PC-3 (cell line): Measurements from ENCODE around the gene SWSAP1. TPM values are rescaled to one million over a fixed set of nuclear protein-coding genes. Genes with fewer than 3 reads are reported as not detected.
A peak's percentile ranks its signal among the peaks of the same experiment; 100 is the strongest.
"Not testable (repeated sequence)": the region's sequence is repeated elsewhere in the genome, so short reads cannot be mapped to it uniquely, and the experiment has no call there.

ENCODE experiments used
- ATAC-seq: fragments of 200-7000 bp; cut with Tn5 transposase; 2 replicates; pipeline ENCODE4 v1.9.1; 2020; ENCODE audit warnings: mild to moderate bottlenecking, moderate library complexity
- BruUV-seq: library from RNA; stranded (reverse); fragments of 400-500 nt; replicated peaks from 2 replicates; lab custom pipeline; 2021; lab: Mats Ljungman, UMichigan
- CTCF ChIA-PET: fragments of 300-600 bp; sonication (Branson Sonifier 250); formaldehyde crosslinking; loops from one replicate; lab custom pipeline; 2022; ENCODE audit warnings: antibody characterized with exemption; lab: Charles Lee
- POLR2A ChIA-PET: fragments of 300-600 bp; sonication (Branson Sonifier 250); formaldehyde crosslinking; loops from one replicate; lab custom pipeline; 2022; ENCODE audit warnings: antibody characterized with exemption; ENCODE audit not compliant: unreplicated experiment; lab: Charles Lee
- DNase-seq: peaks from one replicate; pipeline ENCODE4 v3.0.0-alpha.2; 2015
- H2AFZ ChIP-seq: fragments of 300-600 bp; sonication (generic); 2 replicates; pipeline ENCODE4 v1.6.0; 2016; ENCODE audit warnings: antibody characterized with exemption, low read length
- H3F3A ChIP-seq: fragments of 300-600 bp; sonication (generic); one replicate; pipeline ENCODE4 v1.6.0; 2017; ENCODE audit warnings: antibody characterized with exemption, low read length, control low read depth, mild to moderate bottlenecking; ENCODE audit not compliant: unreplicated experiment
- H3K27ac ChIP-seq: fragments of 300-600 bp; sonication (generic); 2 replicates; pipeline ENCODE4 v1.5.1; 2016; ENCODE audit warnings: mild to moderate bottlenecking, low read length
- H3K27me3 ChIP-seq: fragments of 300-600 bp; sonication (generic); 2 replicates; pipeline ENCODE4 v1.6.1; 2016; ENCODE audit warnings: low read length, mixed read lengths
- H3K36me3 ChIP-seq: fragments of 300-600 bp; sonication (generic); 2 replicates; pipeline ENCODE4 v1.6.1; 2016; ENCODE audit warnings: low read depth, mixed run types, low read length, mixed read lengths
- H3K4me1 ChIP-seq: fragments of 300-600 bp; sonication (generic); 2 replicates; pipeline ENCODE4 v1.5.1; 2016; ENCODE audit warnings: low read length; ENCODE audit not compliant: insufficient read depth
- H3K4me2 ChIP-seq: fragments of 300-600 bp; sonication (generic); 2 replicates; pipeline ENCODE4 v1.6.0; 2016; ENCODE audit warnings: low read length
- H3K4me3 ChIP-seq: fragments of 300-600 bp; sonication (generic); 2 replicates; pipeline ENCODE4 v1.5.1; 2016; ENCODE audit warnings: mild to moderate bottlenecking, low read length, mixed read lengths
- H3K79me2 ChIP-seq: fragments of 300-600 bp; sonication (generic); 2 replicates; pipeline ENCODE4 v1.6.1; 2017; ENCODE audit warnings: low read length, mixed read lengths
- H3K9ac ChIP-seq: fragments of 300-600 bp; sonication (generic); 2 replicates; pipeline ENCODE4 v1.6.0; 2016; ENCODE audit warnings: mild to moderate bottlenecking, low read length
- H3K9me2 ChIP-seq: fragments of 300-600 bp; sonication (generic); replicated peaks from 2 replicates; pipeline ENCODE4 v1.6.1; 2016; ENCODE audit warnings: mixed run types, low read length, mixed read lengths
- H3K9me3 ChIP-seq: fragments of 300-600 bp; sonication (generic); 2 replicates; pipeline ENCODE4 v1.6.1; 2016; ENCODE audit warnings: low read length, mixed read lengths
- H4K20me1 ChIP-seq: fragments of 300-600 bp; sonication (generic); 2 replicates; pipeline ENCODE4 v1.6.1; 2016; ENCODE audit warnings: low read length, mixed read lengths
- EZH2 ChIP-seq: fragments of 300-600 bp; sonication (generic); IDR thresholded peaks from one replicate; pipeline ENCODE4 v1.6.1; 2017; ENCODE audit warnings: antibody characterized with exemption, mild to moderate bottlenecking, low read length; ENCODE audit not compliant: unreplicated experiment
- EZH2phosphoT487 ChIP-seq: fragments of 300-600 bp; sonication (generic); IDR thresholded peaks from 2 replicates; pipeline ENCODE4 v1.6.1; 2018; ENCODE audit warnings: mild to moderate bottlenecking, antibody characterized with exemption, low read length, borderline replicate concordance
- intact Hi-C: fragments of 100-400 bp; cut with micrococcal nuclease; formaldehyde crosslinking; loops from 2 replicates; pipeline ENCODE4 v1.9.0; 2023
- total RNA-seq: library from RNA; depleted of rRNA; stranded (reverse); fragments of >200 nt; gene quantifications from 2 replicates; pipeline ENCODE4 v1.2.3, GENCODE V29; 2014
- TF ChIP-seq, protein P1 (sequence below): fragments of 300-600 bp; sonication (generic); conservative IDR thresholded peaks from 2 replicates; pipeline ENCODE4 v1.5.1; 2017; ENCODE audit warnings: antibody characterized with exemption, low read depth, mild to moderate bottlenecking, low read length

The SWSAP1 gene
- total RNA-seq, 1 experiment from 2014 or later: 6.1 TPM

DNA sequence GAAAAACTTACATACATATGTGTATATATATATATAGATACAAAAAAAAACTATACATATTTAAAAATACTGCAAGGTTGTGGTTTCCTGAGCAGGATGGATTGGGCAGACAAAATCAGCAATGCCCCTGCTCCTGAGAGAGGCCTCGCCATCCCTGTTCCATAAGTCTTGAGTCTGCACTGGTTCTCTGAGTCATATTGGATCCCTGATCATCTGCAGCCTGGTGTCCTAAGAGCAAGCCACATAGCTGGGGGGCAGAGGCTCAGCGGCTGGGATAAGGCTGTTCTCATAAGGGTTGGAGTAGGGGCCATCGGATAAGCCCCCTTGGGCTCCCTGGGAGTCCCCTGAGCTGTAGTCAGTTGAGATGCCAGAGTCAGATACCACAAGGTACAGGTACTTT, 3.3 kb downstream of the SWSAP1 start:
- BruUV-seq: no TSS peak
- Histone ChIP-seq H3K9me3 (no peaks in the 10 kb centered on the region), H3K4me3 (peak overlapping the region; percentile 36; the same call in 1 of the 2 replicates), H3K4me1 (peaks cover 64% of the 10 kb centered on the region), H3K27me3 (no peaks in the 10 kb centered on the region), H3K9ac (0 out of 2 replicates have a peak overlapping the region, but pooled peaks have one; percentile 22), H4K20me1 (no peaks in the 10 kb centered on the region), H3K79me2 (peaks cover 32% of the 10 kb centered on the region), H3K4me2 (peak overlapping the region; percentile 76), H2AFZ (no peak overlapping the region), H3K9me2 (no peaks in the 10 kb centered on the region), H3F3A (peaks cover 12% of the 10 kb centered on the region), H3K27ac (peak overlapping the region; percentile 73), H3K36me3 (no peaks in the 10 kb centered on the region)
- ChIA-PET POLR2A (interaction anchor here (0.6 kb wide), 3 partner anchors 9 to 158 kb away, joined by 3 read pairs; partner anchors contain the start of gene PRKCSH), CTCF (interaction anchor here (0.5 to 1.8 kb wide), 7 partner anchors 24 to 104 kb away, joined by 3 to 15 read pairs (median 4); partner anchors contain the start of genes CCDC159, PRKCSH and TMEM205)
- DNase-seq: peak; percentile 33
- intact Hi-C loops: loop anchor here (1.0 to 2.0 kb wide), 2 partner anchors 84 to 105 kb away; no protein-coding TSS in a partner anchor
- ATAC-seq: no peak
- no peak for TF ChIP-seq EZH2
- TF ChIP-seq EZH2phosphoT487: no peak
- TF ChIP-seq, protein P1, sequence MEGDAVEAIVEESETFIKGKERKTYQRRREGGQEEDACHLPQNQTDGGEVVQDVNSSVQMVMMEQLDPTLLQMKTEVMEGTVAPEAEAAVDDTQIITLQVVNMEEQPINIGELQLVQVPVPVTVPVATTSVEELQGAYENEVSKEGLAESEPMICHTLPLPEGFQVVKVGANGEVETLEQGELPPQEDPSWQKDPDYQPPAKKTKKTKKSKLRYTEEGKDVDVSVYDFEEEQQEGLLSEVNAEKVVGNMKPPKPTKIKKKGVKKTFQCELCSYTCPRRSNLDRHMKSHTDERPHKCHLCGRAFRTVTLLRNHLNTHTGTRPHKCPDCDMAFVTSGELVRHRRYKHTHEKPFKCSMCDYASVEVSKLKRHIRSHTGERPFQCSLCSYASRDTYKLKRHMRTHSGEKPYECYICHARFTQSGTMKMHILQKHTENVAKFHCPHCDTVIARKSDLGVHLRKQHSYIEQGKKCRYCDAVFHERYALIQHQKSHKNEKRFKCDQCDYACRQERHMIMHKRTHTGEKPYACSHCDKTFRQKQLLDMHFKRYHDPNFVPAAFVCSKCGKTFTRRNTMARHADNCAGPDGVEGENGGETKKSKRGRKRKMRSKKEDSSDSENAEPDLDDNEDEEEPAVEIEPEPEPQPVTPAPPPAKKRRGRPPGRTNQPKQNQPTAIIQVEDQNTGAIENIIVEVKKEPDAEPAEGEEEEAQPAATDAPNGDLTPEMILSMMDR: no peak

DNA sequence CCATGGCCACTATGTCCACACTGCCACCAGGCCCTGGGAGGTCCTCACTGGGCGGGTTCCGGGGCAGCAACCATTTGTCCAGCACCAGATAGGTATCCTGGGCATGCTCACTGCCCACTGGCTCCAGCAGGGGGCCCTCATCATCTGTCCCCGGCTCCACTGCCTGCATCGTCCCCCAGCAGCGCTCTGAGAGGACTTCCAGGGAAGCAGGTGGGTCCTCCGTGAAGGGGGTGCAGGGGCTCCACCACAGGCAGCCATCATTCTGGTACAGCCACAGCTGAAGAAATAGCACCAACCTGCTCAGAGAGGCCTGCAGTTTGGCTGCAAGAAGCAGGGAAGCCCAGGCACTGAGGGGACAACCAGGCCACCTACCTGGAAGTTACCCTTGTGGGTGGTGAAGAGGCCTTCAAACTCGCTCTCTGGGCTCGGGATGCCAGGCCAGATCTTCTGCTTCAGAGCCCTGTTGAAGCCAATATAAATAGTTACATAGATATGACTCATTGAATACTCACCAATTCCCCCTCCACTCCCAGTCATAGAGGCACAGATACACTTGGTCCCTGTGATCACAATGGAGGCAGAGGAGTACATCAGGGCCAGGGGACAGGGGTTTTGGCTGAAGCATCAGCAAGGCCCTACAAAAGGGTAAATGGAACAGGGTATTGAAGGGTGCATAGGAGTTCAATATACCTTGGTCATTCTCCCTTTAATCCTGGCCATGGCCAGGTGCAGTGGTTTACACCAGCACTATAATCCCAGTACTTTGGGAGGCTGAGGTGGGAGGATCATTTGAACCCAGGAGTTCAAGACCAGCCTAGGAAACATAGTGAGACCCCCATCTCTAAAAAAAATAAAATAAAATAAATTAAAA, 4.1 kb downstream of the SWSAP1 start:
- no peak overlapping the region for H2AFZ ChIP-seq
- ChIA-PET CTCF (no interaction called here), POLR2A (no interaction called here)
- peak overlapping the region; percentile 36 for H3K4me3 ChIP-seq
- peak overlapping the region; percentile 73 for H3K27ac ChIP-seq
- H3K4me1 ChIP-seq: peaks cover 72% of the 10 kb centered on the region
- H3K36me3 ChIP-seq: no peaks in the 10 kb centered on the region
- TF ChIP-seq, protein P1: peak; percentile 46
- TF ChIP-seq EZH2phosphoT487: no peak
- no peak for TF ChIP-seq EZH2
- H3K9ac ChIP-seq: 0 out of 2 replicates have a peak overlapping the region, but pooled peaks have one; percentile 22
- peaks cover 32% of the 10 kb centered on the region for H3K79me2 ChIP-seq
- intact Hi-C loops: loop anchor here (1.0 to 2.0 kb wide), 2 partner anchors 85 to 104 kb away; no protein-coding TSS in a partner anchor
- peak overlapping the region; percentile 76 for H3K4me2 ChIP-seq
- H4K20me1 ChIP-seq: no peaks in the 10 kb centered on the region
- no TSS peak for BruUV-seq
- no peaks in the 10 kb centered on the region for H3K27me3 ChIP-seq
- no peaks in the 10 kb centered on the region for H3K9me3 ChIP-seq
- ATAC-seq (peak; percentile 6), DNase-seq (peak; percentile 95)
- no peaks in the 10 kb centered on the region for H3K9me2 ChIP-seq
- H3F3A ChIP-seq: peaks cover 12% of the 10 kb centered on the region

DNA sequence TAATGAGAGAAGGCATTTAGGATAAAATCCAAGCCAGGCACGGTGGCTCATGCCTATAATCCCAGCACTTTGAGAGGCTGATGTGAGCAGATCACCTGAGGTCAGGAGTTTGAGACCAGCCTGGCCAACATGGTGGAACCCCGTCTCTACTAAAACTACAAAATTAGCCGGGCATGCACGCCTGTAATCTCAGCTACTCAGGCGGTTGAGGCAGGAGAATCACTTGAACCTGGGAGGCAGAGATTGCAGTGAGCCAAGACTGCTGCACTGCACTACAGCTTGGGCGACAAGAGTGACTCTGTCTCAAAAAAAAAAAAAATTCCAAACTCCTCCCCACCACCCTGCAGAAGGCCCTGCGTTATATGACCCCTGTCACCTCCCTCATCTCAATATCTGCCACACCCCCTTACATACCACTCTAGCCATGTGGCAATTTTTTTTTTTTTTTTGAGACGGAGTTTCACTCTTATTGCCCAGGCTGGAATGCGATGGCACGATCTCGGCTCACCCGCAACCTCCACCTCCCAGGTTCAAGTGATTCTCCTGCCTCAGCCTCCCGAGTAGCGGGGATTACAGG, 4.9 kb downstream of the SWSAP1 start:
- BruUV-seq, H3K9me2 ChIP-seq, CTCF ChIA-PET, H3K27me3 ChIP-seq, POLR2A ChIA-PET, H3K4me3 ChIP-seq, ATAC-seq, H3K4me2 ChIP-seq, H3K9me3 ChIP-seq, H4K20me1 ChIP-seq, H2AFZ ChIP-seq, H3K36me3 ChIP-seq, H3K9ac ChIP-seq: not testable (repeated sequence)
- Histone ChIP-seq H3K27ac (peak overlapping the region; percentile 73), H3K4me1 (peaks cover 72% of the 10 kb centered on the region), H3K79me2 (peaks cover 32% of the 10 kb centered on the region), H3F3A (peaks cover 12% of the 10 kb centered on the region)
- DNase-seq: peak; percentile 25
- intact Hi-C loops: loop anchor here (2.0 kb wide), 1 partner anchor 103 kb away; no protein-coding TSS in a partner anchor
